HG03457 (cell line): ENCODE data around the gene MTHFD2L.
A peak's percentile ranks its signal among the peaks of the same experiment; 100 is the strongest.
"Not testable (repeated sequence)": the region's sequence is repeated elsewhere in the genome, so short reads cannot be mapped to it uniquely, and the experiment has no call there.

ENCODE experiments used
- ATAC-seq: cut with Tn5 transposase; IDR thresholded peaks from one replicate; pipeline ENCODE4 v1.9.1; 2021; ENCODE audit warnings: moderate number of reproducible peaks; ENCODE audit not compliant: unreplicated experiment

Gene MTHFD2L

DNA sequence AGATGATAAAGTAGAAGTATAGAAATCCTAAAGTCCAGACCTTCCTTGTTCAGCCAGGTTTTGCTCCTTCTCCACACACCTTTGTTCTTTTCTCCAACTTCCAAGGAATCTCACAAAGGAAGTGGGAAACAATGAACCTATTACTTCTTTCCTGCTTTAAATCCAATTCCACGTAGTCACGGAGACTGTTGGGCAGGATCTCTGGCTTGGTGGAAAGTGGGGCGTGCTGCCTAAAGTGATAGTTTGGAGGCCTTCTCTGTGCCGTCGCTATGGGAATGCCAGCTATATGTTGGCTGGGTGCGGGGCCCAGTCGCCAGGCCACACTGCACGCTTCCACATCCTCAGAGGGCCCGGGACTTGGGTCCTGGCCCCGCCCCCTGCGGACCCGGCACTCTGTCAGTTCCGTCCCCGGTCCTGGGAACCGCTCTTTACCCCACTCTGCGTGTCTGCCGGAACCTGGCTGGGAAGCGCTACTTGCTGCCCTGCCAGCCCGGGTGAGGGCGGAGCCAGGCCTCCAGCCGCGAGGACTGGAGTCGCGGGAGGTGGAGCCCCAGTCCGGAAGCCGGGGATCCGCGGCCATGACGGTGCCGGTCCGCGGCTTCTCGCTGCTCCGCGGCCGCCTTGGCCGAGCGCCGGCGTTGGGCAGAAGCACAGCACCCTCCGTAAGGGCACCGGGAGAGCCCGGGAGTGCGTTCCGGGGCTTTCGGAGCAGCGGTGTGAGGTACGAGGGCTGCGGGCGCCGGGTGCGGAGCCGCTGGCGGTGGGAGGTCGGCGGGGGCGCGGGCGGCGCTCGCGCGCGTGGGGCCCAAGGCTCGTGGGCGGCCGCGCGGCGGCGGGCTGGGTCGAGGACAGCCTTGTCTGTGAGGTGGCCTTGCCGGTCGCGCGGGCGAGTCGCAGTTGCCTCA, at the start of gene MTHFD2L:
TSS of gene MTHFD2L (plus strand) at position 558 of the 905 bp plus-strand sequence. CDS start at position 579, 21 bp downstream.
- ATAC-seq: peak; percentile 99

- no peak for ATAC-seq
Measured at GRCh38 chr4:74108457-74109115, 49.3 kb upstream of the MTHFD2L start.

- ATAC-seq: no peak
Measured at GRCh38 chr4:74109116-74109869, 48.6 kb upstream of the MTHFD2L start.

GRCh38 chr4:74109870-74110605, 47.9 kb upstream of the MTHFD2L start:
- no peak for ATAC-seq

DNA sequence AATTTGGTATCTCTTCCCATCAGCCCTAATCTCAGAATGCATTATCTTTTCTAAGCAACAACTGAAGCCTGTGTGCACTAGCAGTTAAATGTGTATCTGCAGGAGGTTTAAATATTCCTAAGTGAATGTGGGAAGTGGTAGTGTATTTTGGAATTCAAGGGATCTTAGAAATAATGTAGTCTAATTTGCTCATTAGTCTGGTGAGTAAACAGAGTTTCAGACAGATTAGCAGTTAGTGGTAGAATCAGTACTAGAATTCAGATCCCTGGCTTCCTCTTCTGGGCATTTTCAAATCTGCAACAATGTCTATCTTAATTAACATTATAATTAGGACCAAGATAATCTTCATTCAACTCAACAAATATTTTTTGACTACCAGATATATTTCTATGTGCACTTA, 47.2 kb upstream of the MTHFD2L start:
- no peak for ATAC-seq

DNA sequence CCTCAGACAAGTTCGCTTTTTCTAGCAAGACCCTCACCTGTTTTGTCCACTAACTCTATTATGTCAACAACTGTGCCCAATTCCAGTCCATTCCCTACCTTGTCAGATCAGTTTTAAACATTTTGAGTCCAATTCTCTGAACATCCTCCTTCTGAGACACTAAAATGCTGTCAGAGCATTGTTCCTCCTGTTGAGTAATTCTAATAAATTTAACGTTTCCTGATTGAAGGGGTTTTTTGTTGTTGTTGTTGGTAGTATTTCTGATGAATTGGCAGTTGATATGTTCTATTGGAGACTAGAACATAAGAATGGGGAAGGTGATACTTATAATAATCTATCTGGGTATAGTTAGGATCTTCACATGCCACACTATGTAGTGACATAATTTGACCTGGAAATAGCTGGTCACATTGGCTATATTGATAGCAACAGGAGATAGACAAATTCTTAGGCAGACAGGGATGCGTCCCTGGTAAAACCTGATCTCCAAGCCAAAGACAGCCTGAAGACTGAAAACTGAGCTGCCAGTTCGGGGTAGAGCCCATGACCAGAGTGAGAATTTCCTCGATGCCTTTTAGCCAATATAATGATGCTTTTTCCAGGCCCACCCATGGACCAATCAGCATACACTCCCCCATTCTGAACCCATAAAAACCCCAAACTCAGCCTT, 46.5 kb upstream of the MTHFD2L start:
- ATAC-seq: no peak

- no peak for ATAC-seq
Measured at GRCh38 chr4:74111990-74112389, 45.9 kb upstream of the MTHFD2L start.

- ATAC-seq: no peak
Measured at GRCh38 chr4:74112399-74113105, 45.4 kb upstream of the MTHFD2L start.

GRCh38 chr4:74114234-74114633, 43.7 kb upstream of the MTHFD2L start:
- no peak for ATAC-seq

GRCh38 chr4:74117024-74117534, 40.8 kb upstream of the MTHFD2L start:
- no peak for ATAC-seq

DNA sequence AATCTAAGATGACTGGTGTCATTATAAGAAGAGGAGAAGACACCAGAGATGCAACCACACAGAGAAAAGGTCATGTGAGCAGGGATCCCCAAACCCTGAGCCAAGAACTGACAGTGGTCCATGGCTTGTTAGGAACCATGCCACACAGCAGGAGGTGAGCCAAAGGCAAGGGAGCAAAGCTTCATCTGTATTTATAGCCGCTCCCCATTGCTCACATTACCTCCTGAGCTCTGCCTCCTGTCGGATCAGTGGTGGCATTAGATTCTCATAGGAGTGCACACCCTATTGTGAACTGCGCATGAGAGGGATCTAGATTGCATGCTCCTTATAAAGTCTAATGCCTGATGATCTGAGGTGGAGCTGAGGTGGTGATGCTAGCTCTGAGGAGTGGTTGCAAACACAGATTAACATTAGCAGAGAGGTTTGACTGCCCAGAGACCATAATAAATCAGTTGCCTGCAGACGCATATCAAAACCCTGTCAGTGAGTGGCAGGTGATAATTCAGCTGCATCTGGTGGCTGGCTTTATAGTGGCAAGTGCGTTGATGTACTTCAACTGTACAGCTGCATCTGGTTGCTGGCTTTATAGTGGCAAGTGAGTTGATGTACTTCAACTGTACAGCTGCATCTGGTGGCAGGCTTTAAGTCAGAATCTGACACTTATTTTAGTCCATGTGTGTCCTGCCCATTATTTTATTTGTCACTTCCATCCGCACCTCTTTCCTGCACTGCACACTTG, 39.1 kb upstream of the MTHFD2L start:
- ATAC-seq: no peak

DNA sequence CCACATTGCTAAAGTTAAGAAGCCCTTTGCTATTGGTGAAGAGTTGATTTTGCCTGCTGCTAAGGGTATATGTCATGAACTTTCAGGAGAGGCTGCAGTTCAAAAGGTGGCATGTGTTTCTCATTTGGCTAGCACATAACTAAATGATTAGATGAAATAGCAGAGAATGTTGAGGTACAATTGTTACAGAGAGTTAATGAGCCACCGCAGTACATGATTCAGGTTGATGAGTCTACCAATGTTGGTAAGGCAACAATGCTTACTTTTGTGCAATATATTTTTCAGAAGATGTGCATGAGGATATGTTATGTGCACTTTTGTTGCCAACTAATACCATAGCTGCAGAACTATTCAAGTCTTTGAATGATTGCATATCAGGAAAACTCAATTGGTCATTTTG, 37.8 kb upstream of the MTHFD2L start:
- ATAC-seq: no peak

DNA sequence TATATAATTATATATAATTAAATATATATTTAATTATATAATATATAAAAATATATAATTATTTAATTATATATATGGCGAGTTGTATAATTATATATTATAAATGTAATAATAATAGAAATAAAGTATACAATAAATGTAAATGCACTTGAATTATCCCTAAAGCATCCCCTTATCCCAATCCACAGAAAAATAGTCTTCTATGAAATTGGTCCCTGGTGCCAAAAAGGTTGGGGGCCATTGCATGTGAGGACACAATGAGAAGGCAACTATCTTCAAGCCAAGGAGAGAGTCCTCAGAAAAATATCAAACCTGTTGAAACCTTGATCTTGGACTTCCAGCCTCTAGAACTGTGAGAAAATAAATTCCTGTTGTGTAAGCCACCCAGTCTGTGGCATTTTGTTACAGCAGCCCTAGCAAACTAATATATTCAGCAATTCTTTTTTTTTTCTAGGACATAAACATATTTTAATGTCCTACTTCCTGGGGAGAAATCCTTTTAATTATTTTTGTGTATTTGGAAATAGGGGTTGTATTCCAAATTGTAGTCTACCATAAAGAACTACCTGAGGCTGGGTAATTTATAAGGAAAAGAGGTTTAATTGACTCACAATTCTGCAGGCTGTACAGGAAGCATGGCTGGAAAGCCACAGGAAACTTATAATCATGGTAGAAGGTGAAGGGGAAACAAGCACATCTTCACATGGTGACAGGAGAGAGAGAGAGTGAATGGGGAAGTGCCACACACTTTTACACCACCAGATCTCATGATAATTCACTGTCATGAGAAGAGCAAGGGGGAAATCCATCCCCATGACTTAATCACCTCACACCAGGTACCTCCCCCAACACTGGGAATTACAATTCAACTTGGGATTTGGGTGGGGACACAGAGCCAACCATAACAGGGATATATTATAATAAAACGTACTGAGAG, 36.0 kb upstream of the MTHFD2L start:
- ATAC-seq: no peak

GRCh38 chr4:74123065-74123728, 34.7 kb upstream of the MTHFD2L start:
- ATAC-seq: no peak

GRCh38 chr4:74125029-74125428, 32.9 kb upstream of the MTHFD2L start:
- no peak for ATAC-seq

DNA sequence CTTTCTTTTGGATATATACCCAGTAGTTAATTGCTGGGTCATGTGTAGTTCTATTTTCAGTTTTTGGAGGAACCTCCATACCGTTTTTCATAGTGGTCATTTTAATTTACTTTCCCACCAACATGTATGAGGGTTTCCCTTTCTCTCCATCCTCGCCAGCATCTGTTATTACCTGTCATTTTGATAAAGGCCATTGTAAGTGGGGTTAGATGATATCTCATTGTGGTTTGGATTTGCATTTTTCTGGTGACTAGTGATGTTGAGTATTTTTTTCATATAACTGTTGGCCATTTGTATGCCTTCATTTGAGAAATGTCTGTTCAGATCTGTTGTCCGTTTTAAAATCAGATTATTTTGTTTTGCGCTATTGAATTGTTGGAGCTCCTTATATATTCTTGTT, 30.2 kb upstream of the MTHFD2L start:
- no peak for ATAC-seq

- not testable (repeated sequence) for ATAC-seq
Measured at GRCh38 chr4:74130843-74131242, 27.1 kb upstream of the MTHFD2L start.
